SK-N-SH treated with all-trans-retinoic acid at 6 μM for 48 hours (cell line): ENCODE measurements around the gene WDR46.

Experiments used
- CSDC2 ChIP-seq: fragments of 250-450 bp; sonication (Bioruptor Pico); IDR thresholded peaks from 2 replicates; pipeline ENCODE4 v1.5.0; 2020; ENCODE audit warnings: mild to moderate bottlenecking, moderate library complexity
- ZNF70 ChIP-seq: fragments of 450-650 bp; formaldehyde crosslinking; IDR thresholded peaks from 2 replicates; pipeline ENCODE4 v1.5.0; 2020; ENCODE audit warnings: mild to moderate bottlenecking, moderate library complexity
- TF ChIP-seq, protein P1 (sequence below): fragments of 250-450 bp; sonication (Bioruptor Pico); IDR thresholded peaks from 2 replicates; pipeline ENCODE4 v1.8.0; 2020; ENCODE audit warnings: mild to moderate bottlenecking, moderate library complexity, borderline replicate concordance

DNA sequence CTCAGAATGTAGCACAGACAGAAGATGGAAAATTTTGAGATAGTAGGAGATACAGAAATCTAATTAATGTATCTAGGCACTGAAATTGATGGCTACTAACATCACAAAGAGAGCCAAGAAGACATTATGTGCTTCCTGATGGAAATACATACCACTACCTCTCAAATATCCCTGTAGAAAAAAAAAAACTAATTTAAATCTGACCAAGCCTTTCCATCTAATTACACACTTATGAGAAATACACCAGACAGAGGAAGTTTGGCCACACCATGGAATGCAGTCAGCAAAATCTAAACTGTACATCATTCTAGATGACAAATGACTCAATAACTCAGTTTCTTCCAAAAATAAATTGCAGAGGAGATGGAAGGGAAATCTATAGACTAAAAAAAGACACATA, 36.3 kb downstream of the WDR46 start:
- TF ChIP-seq, protein P1, sequence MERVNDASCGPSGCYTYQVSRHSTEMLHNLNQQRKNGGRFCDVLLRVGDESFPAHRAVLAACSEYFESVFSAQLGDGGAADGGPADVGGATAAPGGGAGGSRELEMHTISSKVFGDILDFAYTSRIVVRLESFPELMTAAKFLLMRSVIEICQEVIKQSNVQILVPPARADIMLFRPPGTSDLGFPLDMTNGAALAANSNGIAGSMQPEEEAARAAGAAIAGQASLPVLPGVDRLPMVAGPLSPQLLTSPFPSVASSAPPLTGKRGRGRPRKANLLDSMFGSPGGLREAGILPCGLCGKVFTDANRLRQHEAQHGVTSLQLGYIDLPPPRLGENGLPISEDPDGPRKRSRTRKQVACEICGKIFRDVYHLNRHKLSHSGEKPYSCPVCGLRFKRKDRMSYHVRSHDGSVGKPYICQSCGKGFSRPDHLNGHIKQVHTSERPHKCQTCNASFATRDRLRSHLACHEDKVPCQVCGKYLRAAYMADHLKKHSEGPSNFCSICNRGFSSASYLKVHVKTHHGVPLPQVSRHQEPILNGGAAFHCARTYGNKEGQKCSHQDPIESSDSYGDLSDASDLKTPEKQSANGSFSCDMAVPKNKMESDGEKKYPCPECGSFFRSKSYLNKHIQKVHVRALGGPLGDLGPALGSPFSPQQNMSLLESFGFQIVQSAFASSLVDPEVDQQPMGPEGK: no peak
- TF ChIP-seq CSDC2 (CRISPR knock-in tag) (no peak), ZNF70 (no peak)
